ENCODE measurements around the gene ADGRA1. TPM values are rescaled to one million over a fixed set of nuclear protein-coding genes. Genes with fewer than 3 reads are reported as not detected.
A peak's percentile ranks its signal among the peaks of the same experiment; 100 is the strongest.

ADGRA1 gene
- total RNA-seq, 1 donor from 2014 or later, result not detected

- no peak overlapping the region for H3K27ac ChIP-seq
- DNase-seq (no peak), ATAC-seq (no peak)
- intact Hi-C loops (cut with DNase I), result no loop called here
- H3K27me3 ChIP-seq, result peaks cover 16% of the 10 kb centered on the region
- no peaks in the 10 kb centered on the region for H3K36me3 ChIP-seq
- TF ChIP-seq, protein P1, sequence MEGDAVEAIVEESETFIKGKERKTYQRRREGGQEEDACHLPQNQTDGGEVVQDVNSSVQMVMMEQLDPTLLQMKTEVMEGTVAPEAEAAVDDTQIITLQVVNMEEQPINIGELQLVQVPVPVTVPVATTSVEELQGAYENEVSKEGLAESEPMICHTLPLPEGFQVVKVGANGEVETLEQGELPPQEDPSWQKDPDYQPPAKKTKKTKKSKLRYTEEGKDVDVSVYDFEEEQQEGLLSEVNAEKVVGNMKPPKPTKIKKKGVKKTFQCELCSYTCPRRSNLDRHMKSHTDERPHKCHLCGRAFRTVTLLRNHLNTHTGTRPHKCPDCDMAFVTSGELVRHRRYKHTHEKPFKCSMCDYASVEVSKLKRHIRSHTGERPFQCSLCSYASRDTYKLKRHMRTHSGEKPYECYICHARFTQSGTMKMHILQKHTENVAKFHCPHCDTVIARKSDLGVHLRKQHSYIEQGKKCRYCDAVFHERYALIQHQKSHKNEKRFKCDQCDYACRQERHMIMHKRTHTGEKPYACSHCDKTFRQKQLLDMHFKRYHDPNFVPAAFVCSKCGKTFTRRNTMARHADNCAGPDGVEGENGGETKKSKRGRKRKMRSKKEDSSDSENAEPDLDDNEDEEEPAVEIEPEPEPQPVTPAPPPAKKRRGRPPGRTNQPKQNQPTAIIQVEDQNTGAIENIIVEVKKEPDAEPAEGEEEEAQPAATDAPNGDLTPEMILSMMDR (IDR thresholded peaks at IDR 0.05), result no peak
- H3K4me3 ChIP-seq, result no peak overlapping the region
- no peaks in the 10 kb centered on the region for H3K4me1 ChIP-seq
- H3K9me3 ChIP-seq, result no peaks in the 10 kb centered on the region
These were observed 42.3 kb downstream of the ADGRA1 start for GRCh38 chr10:133129859-133130495.

DNA sequence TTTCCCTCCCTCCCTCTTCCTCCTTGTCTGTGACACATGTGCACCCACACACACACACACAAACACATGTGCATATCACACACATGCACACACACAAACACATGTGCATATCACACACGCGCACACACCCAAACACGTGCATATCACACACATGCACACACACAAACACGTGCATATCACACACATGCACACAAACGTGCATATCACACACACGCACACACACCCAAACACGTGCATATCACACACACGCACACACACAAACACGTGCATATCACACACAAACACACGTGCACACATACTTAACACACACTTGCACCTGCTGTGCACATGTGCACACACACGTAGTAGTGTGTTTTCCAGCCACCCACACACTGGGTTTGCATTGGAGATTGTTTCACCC, 42.9 kb downstream of the ADGRA1 start:
- TF ChIP-seq, protein P1 (IDR thresholded peaks at IDR 0.05), result no peak
- ATAC-seq, result no peak
- no peaks in the 10 kb centered on the region for H3K9me3 ChIP-seq
- no peak overlapping the region for H3K4me3 ChIP-seq
- intact Hi-C loops (cut with DNase I), result no loop called here
- DNase-seq, result no peak
- peaks cover 10% of the 10 kb centered on the region for H3K27me3 ChIP-seq
- H3K4me1 ChIP-seq, result no peaks in the 10 kb centered on the region
- no peaks in the 10 kb centered on the region for H3K36me3 ChIP-seq
- no peak overlapping the region for H3K27ac ChIP-seq

DNA sequence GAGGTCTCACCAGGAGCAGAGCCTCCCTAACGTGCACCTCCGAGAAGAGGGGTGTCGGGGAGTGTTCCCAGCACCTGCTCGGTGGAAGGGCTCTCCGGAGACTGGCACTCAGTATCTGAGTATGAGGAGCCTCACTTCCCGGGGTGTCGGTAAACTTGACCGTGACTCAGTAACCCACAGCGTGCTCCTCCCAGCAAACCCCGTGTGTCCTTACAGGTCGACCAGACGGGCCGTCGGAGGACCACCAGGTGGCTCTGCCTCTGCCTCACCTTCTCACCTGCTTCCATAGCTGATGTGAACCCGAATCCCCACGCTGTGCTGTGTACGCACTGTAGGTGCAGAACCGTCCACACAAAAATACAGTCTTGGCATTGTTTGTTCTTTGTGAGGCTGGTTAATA, 43.3 kb downstream of the ADGRA1 start:
- ATAC-seq, result no peak
- Histone ChIP-seq H3K27me3 (peaks cover 6% of the 10 kb centered on the region), H3K9me3 (no peaks in the 10 kb centered on the region), H3K27ac (no peak overlapping the region), H3K4me1 (no peaks in the 10 kb centered on the region), H3K36me3 (no peaks in the 10 kb centered on the region), H3K4me3 (no peak overlapping the region)
- TF ChIP-seq, protein P1 (IDR thresholded peaks at IDR 0.05), result no peak
- no peak for DNase-seq
- intact Hi-C loops (cut with DNase I), result no loop called here

DNA sequence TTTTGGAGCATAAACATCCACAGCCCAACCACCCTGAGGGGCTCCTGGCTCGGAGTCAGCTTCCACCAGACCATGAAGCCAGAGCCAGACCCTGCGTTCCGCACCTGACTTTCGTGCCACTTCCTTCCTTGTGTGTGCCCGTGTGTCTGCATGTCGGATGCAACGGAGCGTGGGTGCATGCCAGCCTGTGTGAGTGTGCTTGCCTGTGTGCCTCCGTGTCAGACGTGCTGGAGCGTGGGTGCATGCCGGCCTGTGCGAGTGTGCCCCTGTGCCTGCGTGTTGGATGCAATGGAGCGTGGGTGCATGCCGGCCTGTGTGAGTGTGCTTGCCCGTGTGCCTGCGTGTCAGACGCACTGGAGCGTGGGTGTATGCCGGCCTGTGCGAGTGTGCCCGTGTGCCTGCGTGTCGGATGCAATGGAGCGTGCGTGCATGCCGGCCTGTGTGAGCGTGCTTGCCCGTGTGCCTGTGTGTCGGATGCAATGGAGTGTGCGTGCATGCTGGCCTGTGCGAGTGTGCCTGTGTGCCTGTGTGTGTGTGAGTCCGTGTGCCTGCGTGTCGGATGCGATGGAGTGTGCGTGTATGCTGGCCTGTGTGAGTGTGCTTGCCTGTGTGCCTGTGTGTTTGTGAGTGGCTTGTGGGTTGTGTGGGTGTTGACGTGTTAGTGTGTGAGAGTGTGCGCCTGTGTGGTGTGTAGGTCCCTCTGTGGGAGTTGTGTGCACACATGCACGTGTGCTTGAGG, 44.2 kb downstream of the ADGRA1 start:
- H3K9me3 ChIP-seq, result no peaks in the 10 kb centered on the region
- TF ChIP-seq, protein P1 (IDR thresholded peaks at IDR 0.05), result no peak
- no peak overlapping the region for H3K27ac ChIP-seq
- no peak for ATAC-seq
- H3K36me3 ChIP-seq, result no peaks in the 10 kb centered on the region
- H3K4me1 ChIP-seq, result no peaks in the 10 kb centered on the region
- no peak for DNase-seq
- no peak overlapping the region for H3K4me3 ChIP-seq
- intact Hi-C loops (cut with DNase I), result no loop called here
- H3K27me3 ChIP-seq, result no peaks in the 10 kb centered on the region

DNA sequence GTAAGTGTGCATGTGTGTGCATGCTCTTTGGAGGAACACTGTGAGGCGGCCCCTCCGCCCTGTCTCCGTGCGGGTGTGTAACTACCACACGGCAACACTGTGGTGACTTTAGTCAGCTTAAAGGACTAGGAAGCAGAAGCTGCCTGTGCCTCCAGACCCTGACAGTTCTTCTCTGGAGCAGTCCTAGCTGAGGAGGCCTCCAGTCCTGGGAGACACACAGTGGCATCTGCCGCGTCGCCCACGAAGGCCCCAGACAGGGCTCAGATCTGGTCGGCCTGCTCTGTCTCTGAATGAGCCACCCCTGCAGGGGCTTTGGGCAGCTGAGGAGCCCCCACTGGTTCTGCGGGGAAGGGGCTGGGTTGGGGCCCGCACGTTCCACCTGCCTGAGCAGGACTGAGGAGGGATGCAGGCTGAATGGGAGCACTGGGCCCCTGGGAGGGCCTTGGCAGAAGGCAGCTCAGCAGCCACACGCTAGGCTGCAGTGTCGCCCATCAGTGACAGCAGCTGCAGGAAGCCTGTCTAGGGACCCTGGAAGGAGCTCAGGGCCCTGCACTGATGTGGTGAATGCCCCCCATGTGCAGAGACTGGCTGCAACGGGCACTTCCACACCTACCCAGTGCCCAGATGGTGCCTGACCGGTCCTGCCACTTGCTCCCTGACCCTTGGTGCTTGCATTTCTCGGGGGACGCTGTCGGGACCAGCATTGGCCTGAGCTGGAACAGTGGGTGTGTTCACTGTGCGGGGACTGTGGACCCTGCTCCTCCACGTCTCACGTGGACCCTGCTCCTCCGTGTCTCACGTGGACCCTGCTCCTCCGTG, 45.0 kb downstream of the ADGRA1 start:
- H3K27ac ChIP-seq, result no peak overlapping the region
- ATAC-seq (no peak), DNase-seq (peak; percentile 60)
- no peaks in the 10 kb centered on the region for H3K36me3 ChIP-seq
- no peaks in the 10 kb centered on the region for H3K4me1 ChIP-seq
- H3K4me3 ChIP-seq, result no peak overlapping the region
- intact Hi-C loops (cut with DNase I), result no loop called here
- no peaks in the 10 kb centered on the region for H3K27me3 ChIP-seq
- TF ChIP-seq, protein P1 (IDR thresholded peaks at IDR 0.05), result no peak
- H3K9me3 ChIP-seq, result no peaks in the 10 kb centered on the region

Data from upper lobe of right lung (tissue), 1 donor.